DND-41 (cell line): Measurements from ENCODE around the gene ART4.

ENCODE experiments used
- CTCF ChIP-seq: IDR thresholded peaks from 2 replicates; pipeline ENCODE4 v1.5.1; 2012; ENCODE audit warnings: borderline replicate concordance, low read length, moderate library complexity, mild to moderate bottlenecking; ENCODE audit not compliant: poor library complexity, severe bottlenecking; ENCODE audit errors: extremely low read depth
- EZH2 ChIP-seq: IDR thresholded peaks from 3 replicates; pipeline ENCODE4 v1.6.1; 2012; ENCODE audit warnings: borderline replicate concordance, low read depth, mild to moderate bottlenecking, moderate library complexity, low read length, inconsistent platforms; ENCODE audit not compliant: severe bottlenecking

GRCh38 chr12:14880890-14881453 lies 37.6 kb upstream of the ART4 start:
- TF ChIP-seq CTCF (no peak), EZH2 (no peak)
